ENCODE results near the gene CDC5L.

CDC5L gene

DNA sequence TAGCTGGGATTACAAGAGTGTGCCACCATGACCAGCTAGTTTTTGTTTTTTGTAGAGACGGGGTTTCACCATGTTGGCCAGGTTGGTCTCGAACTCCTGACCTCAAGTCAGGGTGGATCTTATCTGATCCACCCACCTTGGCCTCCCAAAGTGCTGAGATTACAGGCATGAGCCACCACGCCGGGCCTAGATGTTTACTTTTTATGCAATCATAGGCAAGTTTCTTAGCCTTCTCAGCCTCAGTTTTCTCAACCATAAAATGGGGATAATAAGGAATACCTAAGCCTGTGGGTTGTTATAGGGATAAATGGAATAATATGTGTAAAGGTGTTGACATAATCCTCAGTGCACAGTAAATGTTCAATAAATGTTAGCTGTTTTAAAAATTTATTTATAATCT is 35.2 kb upstream of the CDC5L start:
- no peak for TF ChIP-seq EZH2phosphoT487 (conservative IDR thresholded peaks at IDR 0.05; ENCODE audit: low read length)
- no peak for TF ChIP-seq CTCF (IDR thresholded peaks at IDR 0.05; ENCODE audit: insufficient read depth, low read length, poor library complexity, severe bottlenecking)
- no peaks in the 10 kb centered on the region for H3F3A ChIP-seq (ENCODE audit: insufficient read depth)
- H3K4me2 ChIP-seq (ENCODE audit: low read depth, low read length, poor library complexity, severe bottlenecking) = no peak overlapping the region

GRCh38 chr6:44353336-44353735 is 34.2 kb upstream of the CDC5L start:
- no peaks in the 10 kb centered on the region for H4K20me1 ChIP-seq (ENCODE audit: low read depth, low read length)
- no peak overlapping the region for H3K4me2 ChIP-seq (ENCODE audit: low read depth, low read length, poor library complexity, severe bottlenecking)
- no peaks in the 10 kb centered on the region for H3K27me3 ChIP-seq (ENCODE audit: low read length)
- no peak overlapping the region for H3K27ac ChIP-seq (ENCODE audit: low read depth, low read length)
- H3K9me3 ChIP-seq (ENCODE audit: insufficient read depth, low read length) = no peaks in the 10 kb centered on the region
- no peak overlapping the region for H2AFZ ChIP-seq (ENCODE audit: low read depth, low read length, severe bottlenecking)
- H3K79me2 ChIP-seq (ENCODE audit: insufficient read depth, low read length) = no peaks in the 10 kb centered on the region
- TF ChIP-seq CTCF (IDR thresholded peaks at IDR 0.05; ENCODE audit: insufficient read depth, low read length, poor library complexity, severe bottlenecking) = no peak
- TF ChIP-seq EZH2phosphoT487 (conservative IDR thresholded peaks at IDR 0.05; ENCODE audit: low read length) = no peak
- H3K9me2 ChIP-seq (replicated peaks; ENCODE audit: insufficient read depth, low read length) = no peaks in the 10 kb centered on the region
- no peak overlapping the region for H3K9ac ChIP-seq (ENCODE audit: low read length)
- no peaks in the 10 kb centered on the region for H3K36me3 ChIP-seq (ENCODE audit: low read length)
- no peak overlapping the region for H3K4me3 ChIP-seq (ENCODE audit: insufficient read depth, low read length, poor library complexity, severe bottlenecking)
- H3F3A ChIP-seq (ENCODE audit: insufficient read depth) = no peaks in the 10 kb centered on the region

More for the DNA sequence above, 35.2 kb upstream of the CDC5L start:
- no peaks in the 10 kb centered on the region for H3K9me2 ChIP-seq (replicated peaks; ENCODE audit: insufficient read depth, low read length)
- no peak overlapping the region for H3K27ac ChIP-seq (ENCODE audit: low read depth, low read length)
- H3K79me2 ChIP-seq (ENCODE audit: insufficient read depth, low read length) = no peaks in the 10 kb centered on the region
- no peak overlapping the region for H2AFZ ChIP-seq (ENCODE audit: low read depth, low read length, severe bottlenecking)
- H3K4me3 ChIP-seq (ENCODE audit: insufficient read depth, low read length, poor library complexity, severe bottlenecking) = no peak overlapping the region
- H3K36me3 ChIP-seq (ENCODE audit: low read length) = no peaks in the 10 kb centered on the region
- no peak overlapping the region for H3K9ac ChIP-seq (ENCODE audit: low read length)
- H3K9me3 ChIP-seq (ENCODE audit: insufficient read depth, low read length) = no peaks in the 10 kb centered on the region
- H4K20me1 ChIP-seq (ENCODE audit: low read depth, low read length) = no peaks in the 10 kb centered on the region
- no peaks in the 10 kb centered on the region for H3K27me3 ChIP-seq (ENCODE audit: low read length)

DNA sequence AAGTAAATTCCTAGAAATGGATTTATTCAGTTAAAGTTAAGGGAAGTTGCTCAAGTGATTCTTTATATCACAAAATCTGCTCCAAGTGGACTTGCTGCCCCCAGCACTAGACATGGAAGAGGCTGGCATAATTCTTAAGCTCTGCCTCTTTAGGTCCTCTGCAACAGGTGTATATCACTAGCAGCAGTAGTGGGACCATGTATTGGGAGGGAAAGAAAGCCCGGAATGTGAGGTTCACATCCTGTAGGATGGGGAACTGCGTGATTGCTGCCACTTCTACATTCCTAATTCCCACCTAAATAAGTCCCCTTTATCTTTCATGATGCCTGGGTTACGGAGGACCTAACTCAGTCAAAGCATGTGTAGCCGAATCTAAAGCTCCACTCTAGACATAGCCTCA is 31.9 kb upstream of the CDC5L start:
- no peaks in the 10 kb centered on the region for H3K27me3 ChIP-seq (ENCODE audit: low read length)

More for the DNA sequence above, 31.9 kb upstream of the CDC5L start:
- Histone ChIP-seq H3K9me3 (ENCODE audit: insufficient read depth, low read length) (no peaks in the 10 kb centered on the region), H3K27ac (ENCODE audit: low read depth, low read length) (no peak overlapping the region), H3K9ac (ENCODE audit: low read length) (no peak overlapping the region), H4K20me1 (ENCODE audit: low read depth, low read length) (no peaks in the 10 kb centered on the region), H3K4me3 (ENCODE audit: insufficient read depth, low read length, poor library complexity, severe bottlenecking) (no peak overlapping the region), H2AFZ (ENCODE audit: low read depth, low read length, severe bottlenecking) (no peak overlapping the region), H3F3A (ENCODE audit: insufficient read depth) (no peaks in the 10 kb centered on the region), H3K79me2 (ENCODE audit: insufficient read depth, low read length) (no peaks in the 10 kb centered on the region), H3K36me3 (ENCODE audit: low read length) (no peaks in the 10 kb centered on the region), H3K4me2 (ENCODE audit: low read depth, low read length, poor library complexity, severe bottlenecking) (no peak overlapping the region), H3K9me2 (replicated peaks; ENCODE audit: insufficient read depth, low read length) (no peaks in the 10 kb centered on the region)
- TF ChIP-seq EZH2phosphoT487 (conservative IDR thresholded peaks at IDR 0.05; ENCODE audit: low read length) (no peak), CTCF (IDR thresholded peaks at IDR 0.05; ENCODE audit: insufficient read depth, low read length, poor library complexity, severe bottlenecking) (no peak)
